B cell (primary cell): ENCODE measurements around the gene FABP2. TPM values are rescaled to one million over a fixed set of nuclear protein-coding genes. Genes with fewer than 3 reads are reported as not detected.

Source experiments
- ATAC-seq: fragments of 200-7000 bp; cut with Tn5 transposase; one replicate; pipeline ENCODE4 v1.10.0; 2021; ENCODE audit warnings: low read depth, mild to moderate bottlenecking, moderate number of reproducible peaks, moderate library complexity
- CTCF ChIA-PET: fragments of 350-600 bp; sonication (Branson Sonifier 250); formaldehyde crosslinking; loops from one replicate; lab custom pipeline; 2021; ENCODE audit warnings: antibody characterized with exemption, inconsistent platforms; lab: Charles Lee
- POLR2A ChIA-PET: fragments of 350-600 bp; sonication (Branson Sonifier 250); formaldehyde crosslinking; loops from one replicate; lab custom pipeline; 2021; ENCODE audit warnings: antibody characterized with exemption; lab: Charles Lee
- DNase-seq: peaks from one replicate; pipeline ENCODE4 v3.0.0; 2013
- H2AFZ ChIP-seq: 2 replicates; pipeline ENCODE4 v1.6.1; 2012; ENCODE audit warnings: mild to moderate bottlenecking, low read depth, low read length; ENCODE audit not compliant: insufficient read depth, poor library complexity, severe bottlenecking
- H3K27ac ChIP-seq, 2 donors: 1 replicate in 1 of 2; 2 replicates in 1 of 2; pipeline ENCODE4 v1.5.1; 2012 to 2013; ENCODE audit warnings: low read length in 2 of 2, mild to moderate bottlenecking in 2 of 2, moderate library complexity in 1 of 2
- H3K27me3 ChIP-seq, 4 experiments: fragments of 200-600 bp in 1 of 4; sonication (generic) in 1 of 4; replicated peaks in 1 of 4; 1 replicate in 2 of 4; 2 replicates in 2 of 4; pipeline versions ENCODE4 v1.6.1 to v1.7.0; 2013 to 2016; ENCODE audit warnings: low read length in 3 of 4, mild to moderate bottlenecking in 2 of 4, mixed read lengths in 1 of 4, moderate library complexity in 1 of 4; ENCODE audit not compliant: insufficient read depth in 4 of 4, control insufficient read depth in 3 of 4; ENCODE audit errors: control extremely low read depth in 1 of 4
- H3K36me3 ChIP-seq, 2 experiments: replicated peaks in 1 of 2; 1 replicate in 1 of 2; 2 replicates in 1 of 2; pipeline versions ENCODE4 v1.6.1 to v1.7.1; 2013; ENCODE audit warnings: low read length in 1 of 2; ENCODE audit not compliant: insufficient read depth in 2 of 2, control insufficient read depth in 1 of 2; ENCODE audit errors: control extremely low read depth in 1 of 2, extremely low read depth in 1 of 2
- H3K4me1 ChIP-seq, 2 donors: fragments of 200-600 bp in 1 of 2; sonication (generic) in 1 of 2; 1 replicate in 1 of 2; 2 replicates in 1 of 2; pipeline versions ENCODE4 v1.5.1 to v1.6.1; 2013 to 2017; ENCODE audit warnings: low read length in 2 of 2; ENCODE audit not compliant: control insufficient read depth in 2 of 2, insufficient read depth in 2 of 2
- H3K4me2 ChIP-seq: replicated peaks from 2 replicates; pipeline ENCODE3; 2012; ENCODE audit warnings: mild to moderate bottlenecking, low read depth, low read length; ENCODE audit not compliant: poor library complexity, severe bottlenecking
- H3K4me3 ChIP-seq, 5 experiments: fragments of 200-600 bp in 1 of 5; sonication (generic) in 1 of 5; 1 replicate in 3 of 5; 2 replicates in 2 of 5; pipeline versions ENCODE4 v1.5.1 to v1.7.0; 2011 to 2016; ENCODE audit warnings: low read length in 4 of 5, mild to moderate bottlenecking in 4 of 5, low read depth in 2 of 5, control low read depth in 1 of 5, moderate library complexity in 1 of 5; ENCODE audit not compliant: insufficient read depth in 1 of 5; ENCODE audit errors: control extremely low read depth in 1 of 5, extremely low read depth in 1 of 5
- H3K79me2 ChIP-seq: fragments of 200-600 bp; sonication (generic); one replicate; pipeline ENCODE4 v1.6.0; 2016; ENCODE audit warnings: low read length; ENCODE audit not compliant: control insufficient read depth, insufficient read depth
- H3K9ac ChIP-seq: fragments of 200-600 bp; sonication (generic); 2 replicates; pipeline ENCODE4 v1.6.1; 2017; ENCODE audit warnings: mild to moderate bottlenecking, low read length, moderate library complexity
- H3K9me3 ChIP-seq, 3 donors: one replicate each; pipeline versions ENCODE4 v1.6.1 to v1.7.1; 2013; ENCODE audit warnings: low read length in 2 of 3; ENCODE audit not compliant: control insufficient read depth in 2 of 3, insufficient read depth in 1 of 3; ENCODE audit errors: control extremely low read depth in 1 of 3
- H4K20me1 ChIP-seq: 2 replicates; pipeline ENCODE4 v1.6.0; 2012; ENCODE audit warnings: mild to moderate bottlenecking, low read length; ENCODE audit not compliant: insufficient read depth, control insufficient read depth, poor library complexity, severe bottlenecking
- H3K27ac Mint-ChIP-seq: one replicate; pipeline ENCODE4 v1.8.0; 2021; ENCODE audit warnings: mixed read lengths
- H3K27me3 Mint-ChIP-seq: one replicate; pipeline ENCODE4 v1.8.0; 2021; ENCODE audit warnings: mixed read lengths
- H3K4me1 Mint-ChIP-seq: one replicate; pipeline ENCODE4 v1.8.0; 2021; ENCODE audit warnings: mixed read lengths
- H3K4me3 Mint-ChIP-seq: one replicate; pipeline ENCODE4 v1.8.0; 2021; ENCODE audit warnings: mixed read lengths
- H3K9me3 Mint-ChIP-seq: one replicate; pipeline ENCODE4 v1.8.0; 2022; ENCODE audit warnings: mixed read lengths; ENCODE audit not compliant: insufficient read depth
- CTCF ChIP-seq: fragments of 200-600 bp; IDR thresholded peaks from one replicate; pipeline ENCODE4 v1.8.0; 2022; ENCODE audit warnings: antibody characterized with exemption, mild to moderate bottlenecking
- EZH2 ChIP-seq: IDR thresholded peaks from 2 replicates; pipeline ENCODE4 v1.6.1; 2012; ENCODE audit warnings: borderline replicate concordance, low read depth, mild to moderate bottlenecking, moderate library complexity, low read length; ENCODE audit not compliant: insufficient read depth, poor library complexity, severe bottlenecking
- WGBS: methylation state at CpG from one replicate; pipeline ENCODE4 v1.1.5; 2013; ENCODE audit warnings: missing lambda C conversion rate; ENCODE audit not compliant: insufficient coverage; 5-methylcytosine and 5-hydroxymethylcytosine counted together
- intact Hi-C: fragments of 100-400 bp; cut with micrococcal nuclease; formaldehyde crosslinking; loops from one replicate; pipeline ENCODE4 v1.10.0; 2022
- polyA plus RNA-seq: library from polyadenylated mRNA; depleted of rRNA; stranded (reverse); fragments of >200 nt; gene quantifications from 2 replicates; pipeline ENCODE4 v1.2.3, GENCODE V29; 2012
- total RNA-seq, 2 donors: library from RNA; stranded (reverse); fragments of 120-200 nt in 1 of 2; gene quantifications; 1 replicate in 1 of 2; 2 replicates in 1 of 2; pipeline versions ENCODE4 v1.2.3 to v1.2.4, GENCODE V29; 2013 to 2022

The FABP2 gene
- total and polyA plus RNA-seq, 2 donors (not counting 1 experiment from before 2014, with no cell fraction given): not detected

DNA sequence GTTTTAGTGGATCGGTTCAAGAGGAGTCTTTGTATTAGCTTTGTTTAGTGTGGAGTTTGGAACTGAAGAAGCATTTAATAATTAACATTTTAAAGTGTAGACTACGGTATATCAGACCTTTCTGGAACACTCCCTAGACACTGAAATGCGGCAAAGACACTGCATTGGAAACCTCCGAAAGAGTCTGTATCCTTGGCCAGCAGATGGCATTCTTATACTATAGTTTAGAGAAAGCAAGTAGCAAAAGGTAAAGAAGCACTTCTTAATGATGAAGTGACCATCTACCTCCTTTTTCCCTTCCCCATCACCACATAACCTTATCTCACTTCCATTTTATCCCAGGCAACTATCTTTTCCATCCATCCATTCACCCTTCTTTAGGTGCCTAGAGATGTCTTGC, 7.6 kb downstream of the FABP2 start:
- H3K4me1 ChIP-seq: no peaks in the 10 kb centered on the region
- H3K4me2 ChIP-seq: no peak overlapping the region
- no peak overlapping the region for H3K9ac ChIP-seq
- no peaks in the 10 kb centered on the region for H3K4me1 Mint-ChIP-seq
- H3K27me3 Mint-ChIP-seq: peaks cover 15% of the 10 kb centered on the region
- peak; percentile 51 for ATAC-seq
- no peak for TF ChIP-seq EZH2
- peak; percentile 61 for TF ChIP-seq CTCF
- no peak overlapping the region for H3K4me3 Mint-ChIP-seq
- no peak overlapping the region for H2AFZ ChIP-seq
- H3K9me3 Mint-ChIP-seq: no peaks in the 10 kb centered on the region
- H3K4me3 ChIP-seq: no peak overlapping the region
- no peaks in the 10 kb centered on the region for H3K36me3 ChIP-seq
- no peak overlapping the region for H3K27ac ChIP-seq
- peak; percentile 52 for DNase-seq
- H3K27me3 ChIP-seq: peaks cover 0 to 6% (median 0%) of the 10 kb centered on the region in 4 experiments
- H4K20me1 ChIP-seq: no peaks in the 10 kb centered on the region
- ChIA-PET CTCF (interaction anchor here (1.0 to 1.8 kb wide), 6 partner anchors 8 to 742 kb away, joined by 3 to 6 read pairs (median 5); no protein-coding TSS in a partner anchor), POLR2A (no interaction called here)
- intact Hi-C loops: loop anchor here (1.0 kb wide), 2 partner anchors 148 to 736 kb away; no protein-coding TSS in a partner anchor
- no peak overlapping the region for H3K27ac Mint-ChIP-seq
- WGBS: no CpG with 5 or more reads among the region's 4 CpGs
- H3K9me3 ChIP-seq: no peaks in the 10 kb centered on the region
- no peaks in the 10 kb centered on the region for H3K79me2 ChIP-seq

DNA sequence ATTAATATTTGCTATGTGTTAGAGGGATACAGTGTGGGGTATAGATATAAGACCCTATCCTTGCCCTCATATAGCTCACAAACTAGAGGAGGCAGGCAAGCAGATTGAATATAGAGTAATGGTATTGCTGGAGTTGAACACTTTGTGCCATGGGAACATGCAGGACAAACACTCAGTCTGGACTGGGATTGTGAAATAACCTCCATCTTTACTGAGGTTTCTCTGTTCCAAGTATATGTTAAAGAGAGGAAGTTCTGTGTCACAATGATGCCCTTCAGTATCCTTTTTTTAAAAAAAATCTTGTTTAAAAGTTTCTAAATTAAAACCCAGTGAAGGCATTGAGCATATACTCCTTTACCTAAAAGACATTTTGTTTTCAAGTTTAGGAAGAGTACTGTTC, 8.7 kb downstream of the FABP2 start:
- CTCF ChIA-PET: interaction anchor here (0.7 to 1.8 kb wide), 2 partner anchors 739 to 750 kb away, joined by 3 to 6 read pairs; no protein-coding TSS in a partner anchor
- Histone ChIP-seq H3K4me2 (no peak overlapping the region), H3K9me3 (no peaks in the 10 kb centered on the region), H3K79me2 (no peaks in the 10 kb centered on the region), H3K4me3 (no peak overlapping the region), H3K4me1 (no peaks in the 10 kb centered on the region), H4K20me1 (no peaks in the 10 kb centered on the region), H2AFZ (no peak overlapping the region), H3K27me3 (peaks cover 0 to 6% (median 0%) of the 10 kb centered on the region in 4 experiments), H3K36me3 (no peaks in the 10 kb centered on the region), H3K9ac (no peak overlapping the region), H3K27ac (no peak overlapping the region)
- ATAC-seq: no peak
- POLR2A ChIA-PET: no interaction called here
- Mint-ChIP-seq H3K27me3 (peaks cover 15% of the 10 kb centered on the region), H3K27ac (no peak overlapping the region), H3K4me1 (no peaks in the 10 kb centered on the region), H3K4me3 (no peak overlapping the region), H3K9me3 (no peaks in the 10 kb centered on the region)
- no peak for DNase-seq
- intact Hi-C loops: no loop called here
- TF ChIP-seq CTCF (no peak), EZH2 (no peak)
